Stimulated activated CD8-positive, alpha-beta memory T cell treated with anti-CD3 and anti-CD28 coated beads, Interleukin-12 subunit alpha, Interleukin-12 subunit beta, amount 100 ng/mL, for 24 hours (primary cell): ENCODE measurements around the gene CNTRL.

ENCODE experiments used
- DNase-seq: peaks from one replicate; pipeline ENCODE4 v3.0.0-alpha.2; 2020; ENCODE audit errors: extremely low read depth

The CNTRL gene

DNA sequence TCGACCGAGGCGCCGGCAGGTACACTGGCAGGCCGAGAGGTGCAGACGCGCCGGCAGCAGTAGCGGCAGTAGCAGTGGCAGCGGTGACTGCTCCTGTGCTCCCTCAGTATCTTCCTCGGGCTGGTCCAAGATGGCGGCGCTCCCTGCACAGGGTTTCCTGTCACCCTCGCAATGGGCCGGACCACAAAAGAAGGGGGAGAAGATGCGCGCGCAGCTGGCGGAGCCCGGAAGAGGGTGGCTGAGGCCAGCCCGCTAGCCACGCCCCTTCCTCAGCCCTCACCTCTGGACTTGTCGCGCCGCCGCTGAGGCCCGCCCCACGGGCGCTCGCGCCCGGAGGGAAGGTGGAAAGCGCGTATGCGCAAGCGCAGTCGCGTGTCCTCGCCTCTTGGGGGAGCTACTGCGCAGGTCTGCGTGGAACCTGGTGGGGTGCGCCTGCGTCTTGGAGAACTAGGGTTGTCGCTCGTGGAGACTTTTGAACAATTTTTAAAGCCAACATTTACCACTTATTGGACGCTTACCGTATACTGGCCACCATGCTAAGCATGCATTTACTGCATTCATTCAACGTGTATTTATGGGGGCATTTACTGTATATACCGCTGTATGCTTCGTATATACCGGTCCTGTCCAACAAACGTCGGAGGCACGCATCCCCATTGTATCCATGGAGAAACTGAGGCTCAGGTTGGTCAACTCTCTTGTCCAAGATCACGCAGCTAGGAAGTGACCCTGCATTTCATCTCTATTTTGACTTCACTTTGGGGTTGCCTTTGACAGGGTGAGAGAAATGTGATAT, 127.2 kb downstream of the CNTRL start, which contains the start of gene RAB14:
Gene RAB14, minus strand, starts transcription at position 132 of the 796 bp plus-strand sequence. CDS start 8,457 bp downstream, outside the sequence.
- DNase-seq: peak; percentile 100

DNA sequence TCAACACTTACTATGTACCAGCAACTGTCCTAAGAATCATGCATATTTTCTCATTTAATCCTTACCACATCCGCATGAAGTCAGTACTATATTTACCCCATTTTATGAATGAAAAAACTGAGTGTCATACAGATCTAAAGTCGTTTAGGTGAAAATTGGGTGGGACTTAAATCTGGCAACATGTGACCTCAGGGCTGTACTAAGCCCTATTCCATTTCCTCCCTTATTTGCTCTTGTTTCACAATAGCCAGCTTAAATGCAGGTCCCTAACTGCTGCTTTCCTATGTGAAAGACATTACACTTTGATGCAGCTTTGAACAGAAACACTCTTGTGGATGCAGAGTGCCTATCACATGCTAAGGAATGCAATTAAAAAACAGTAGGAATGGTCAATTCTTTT, 129.4 kb downstream of the CNTRL start:
- DNase-seq: no peak

DNA sequence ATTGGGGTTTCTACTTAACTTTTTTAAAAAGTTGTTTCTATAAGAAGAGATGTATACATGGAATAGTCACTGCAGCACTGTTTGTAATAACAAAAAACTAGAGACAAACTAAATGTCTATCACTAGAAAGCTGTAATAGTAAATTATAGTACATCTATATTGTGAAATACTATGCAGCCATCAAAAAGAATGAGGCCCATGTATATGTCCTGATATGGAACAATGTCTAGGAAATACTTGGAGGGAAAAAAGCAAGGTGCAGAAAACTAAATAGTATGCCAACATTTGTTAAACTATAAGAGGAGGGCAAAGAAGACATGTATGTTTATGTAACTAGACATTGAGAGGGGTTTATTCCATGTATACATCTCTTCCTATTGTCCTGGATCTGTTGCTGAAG, 129.9 kb downstream of the CNTRL start:
- DNase-seq: no peak

DNA sequence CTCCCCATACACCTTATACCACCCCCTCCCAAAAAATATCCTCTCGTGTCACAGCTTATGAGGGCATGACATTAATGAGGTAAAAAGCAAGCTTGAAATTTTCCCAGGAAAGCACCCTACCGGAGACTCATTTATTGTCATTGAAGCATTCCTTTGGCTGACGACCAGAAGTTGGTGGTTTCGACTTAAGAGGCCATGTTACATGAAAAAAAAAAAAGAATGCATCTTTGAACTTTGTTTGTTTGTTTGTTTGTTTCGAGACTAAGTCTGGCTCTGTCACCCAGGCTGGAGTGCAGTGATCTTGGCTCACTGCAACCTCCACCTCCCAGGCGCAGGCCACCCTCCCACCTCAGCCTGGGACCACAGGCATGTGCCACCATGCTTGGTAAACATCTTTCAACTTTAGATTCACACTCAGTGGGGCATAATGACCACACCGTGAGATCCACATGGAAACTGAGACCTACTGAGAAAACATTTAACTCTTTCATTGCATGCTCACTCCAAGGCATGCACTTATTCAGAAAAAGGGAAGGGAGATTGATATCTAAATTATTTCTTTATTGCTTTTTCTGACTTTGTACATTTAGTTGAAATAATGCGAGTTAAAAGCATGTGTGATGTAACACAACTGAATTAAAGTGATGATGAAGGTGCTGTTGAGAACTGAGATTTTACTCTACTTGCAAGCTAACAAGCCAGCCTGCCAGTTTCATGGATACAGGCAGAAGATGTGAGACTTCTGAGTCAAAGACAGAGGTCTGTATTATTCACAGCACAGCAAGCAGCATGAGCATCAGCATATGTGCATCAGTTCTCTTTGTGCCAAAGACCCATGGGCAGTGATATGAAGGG, 132.0 kb downstream of the CNTRL start:
- no peak for DNase-seq

DNA sequence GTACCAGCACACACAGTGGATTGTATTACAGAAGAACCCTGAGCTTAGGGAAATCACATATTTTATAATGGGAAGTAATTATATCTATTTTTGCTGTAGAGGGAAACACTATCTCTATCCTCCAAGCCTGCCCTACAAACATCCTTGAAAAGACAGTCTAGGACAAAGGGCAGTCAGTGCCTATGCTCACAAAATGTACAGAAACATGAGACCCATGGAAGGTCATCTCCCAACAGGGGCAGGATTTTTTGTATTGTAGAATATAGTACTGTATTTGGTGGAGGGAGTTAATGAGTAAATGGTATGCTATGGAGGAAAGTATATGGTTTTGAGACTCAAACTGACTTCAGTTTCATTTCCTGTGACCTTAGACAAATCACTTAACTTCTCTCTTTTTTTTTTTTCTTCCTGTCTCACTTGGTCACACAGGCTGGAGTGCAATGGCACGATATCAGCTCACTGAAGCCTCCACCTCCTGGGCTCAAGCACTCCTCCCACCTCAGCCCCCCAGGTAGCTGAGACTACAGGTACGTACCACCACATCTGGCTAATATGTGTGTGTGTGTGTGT, 132.7 kb downstream of the CNTRL start:
- DNase-seq: no peak

DNA sequence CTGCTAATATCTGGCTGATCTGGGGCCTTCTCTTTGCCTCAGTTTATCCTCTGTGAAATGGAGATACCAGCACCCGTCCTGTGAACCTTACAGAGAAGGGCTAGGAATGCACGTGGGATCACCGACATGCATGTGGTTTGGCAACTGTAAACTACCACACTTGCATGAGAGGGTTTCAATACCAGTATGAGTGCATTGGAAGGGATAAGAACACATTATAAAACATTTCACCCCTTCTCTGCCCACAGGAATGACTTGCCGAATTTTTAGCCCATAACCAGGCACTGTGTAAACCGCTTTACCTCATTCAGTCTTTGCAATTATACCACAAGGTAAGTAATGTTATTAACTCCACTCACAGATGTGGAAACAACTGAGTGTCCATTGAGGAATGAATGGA, 135.8 kb downstream of the CNTRL start:
- no peak for DNase-seq

DNA sequence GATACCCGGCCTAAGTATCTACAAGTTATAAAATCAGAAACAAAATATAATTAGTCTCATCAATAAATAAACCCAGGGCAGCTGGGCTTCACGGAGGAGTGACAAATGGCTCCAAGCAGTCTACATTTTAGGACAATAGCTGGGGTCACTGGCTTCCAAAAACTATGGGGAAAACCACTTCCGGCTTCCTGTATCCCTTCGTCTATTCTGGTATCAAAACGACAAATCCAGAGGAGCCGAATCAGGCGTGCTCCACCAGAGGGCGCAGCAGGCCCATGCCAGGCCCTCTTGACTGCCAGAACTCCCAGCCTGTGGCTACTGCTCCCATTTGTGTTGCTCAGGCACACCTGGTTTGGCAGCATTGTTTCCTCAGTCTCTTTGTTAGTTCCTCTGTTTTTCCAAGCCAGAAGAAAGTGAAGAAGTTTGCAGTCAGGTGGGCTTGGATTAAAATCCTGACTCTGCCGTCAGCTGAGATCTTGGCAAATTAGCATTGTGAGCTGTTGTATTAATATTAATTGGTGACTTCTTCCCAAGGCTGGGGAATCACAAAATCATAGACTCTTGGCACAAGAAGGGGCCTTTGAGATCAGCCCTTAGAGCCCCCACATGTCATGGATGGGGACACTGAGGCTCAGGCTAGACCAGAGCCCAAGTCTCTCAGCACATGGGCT, 138.5 kb downstream of the CNTRL start:
- DNase-seq: peak; percentile 17

DNA sequence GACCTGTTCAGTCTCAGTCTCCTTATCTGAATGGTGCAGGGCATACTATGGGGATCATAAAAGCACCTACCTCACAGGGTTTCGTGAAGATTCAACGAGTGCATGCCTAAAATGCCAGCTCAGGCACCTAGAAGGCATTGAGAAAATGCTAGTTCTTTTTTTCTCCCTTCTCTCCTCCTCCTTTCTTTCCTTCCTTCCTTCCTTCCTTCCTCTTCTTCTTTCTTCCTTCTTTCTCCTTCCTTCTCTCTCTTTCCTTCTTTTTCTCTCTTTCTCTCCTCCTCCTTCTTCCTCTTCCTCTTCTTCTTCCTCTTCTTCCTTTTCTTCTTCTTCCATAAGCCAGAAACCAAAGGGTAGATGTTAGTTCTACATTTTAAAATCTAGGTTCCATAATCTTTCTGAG, 139.2 kb downstream of the CNTRL start:
- DNase-seq: no peak

DNA sequence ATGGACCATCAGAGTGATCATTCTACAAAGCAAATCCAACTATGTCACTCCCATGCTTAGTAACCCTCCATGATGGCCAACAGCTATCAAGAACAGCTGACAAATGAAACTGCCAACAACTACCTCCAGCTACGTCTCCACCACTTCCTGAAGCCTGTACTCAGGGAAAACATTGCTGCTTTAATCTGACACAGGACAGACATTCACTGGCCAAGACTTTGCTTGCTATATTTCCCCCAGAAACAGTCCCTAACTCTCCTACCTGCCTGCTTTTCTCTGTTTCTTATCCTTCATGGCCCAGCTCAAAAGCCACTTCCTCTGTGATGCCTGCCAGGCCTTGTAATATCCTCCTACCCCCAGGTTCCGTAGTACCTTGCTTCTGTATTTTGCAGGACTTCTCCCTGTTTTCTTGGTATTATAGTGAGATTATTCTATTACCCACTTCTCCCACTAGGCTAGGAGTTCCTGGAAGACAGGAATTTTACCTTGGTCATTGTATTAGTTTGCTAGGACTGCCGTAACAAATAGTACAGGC, 141.6 kb downstream of the CNTRL start:
- DNase-seq: no peak

DNA sequence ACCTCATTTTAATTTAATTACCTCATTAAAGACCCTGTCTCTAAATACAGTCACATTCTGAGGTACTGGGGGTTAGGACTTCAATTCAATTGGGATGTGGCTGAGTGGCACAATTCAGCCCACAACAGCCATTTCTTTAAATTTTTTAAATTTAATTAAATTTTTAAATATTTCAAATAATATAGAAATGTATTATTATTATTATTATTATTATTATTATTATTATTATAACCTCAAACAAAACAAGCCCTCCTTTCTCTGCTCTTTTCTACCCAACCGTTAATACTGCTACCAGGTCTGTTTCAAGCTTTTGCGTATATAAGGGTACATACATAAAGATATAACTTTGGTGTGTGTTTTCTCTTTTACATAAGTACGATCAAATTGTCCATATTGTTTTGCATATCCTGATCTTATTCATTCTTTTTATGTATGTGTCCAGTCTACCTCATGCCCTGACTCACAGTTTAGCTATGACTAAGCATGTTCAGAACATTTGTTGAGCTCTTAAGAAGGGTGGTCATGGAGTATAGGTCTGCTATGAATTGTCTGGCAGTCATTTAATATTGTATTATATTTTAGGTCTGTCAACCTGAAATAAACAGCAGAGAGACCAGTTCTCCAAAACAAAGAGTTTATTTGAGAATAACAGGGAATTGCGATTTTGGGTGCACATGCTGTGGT, 143.0 kb downstream of the CNTRL start:
- DNase-seq: no peak

DNA sequence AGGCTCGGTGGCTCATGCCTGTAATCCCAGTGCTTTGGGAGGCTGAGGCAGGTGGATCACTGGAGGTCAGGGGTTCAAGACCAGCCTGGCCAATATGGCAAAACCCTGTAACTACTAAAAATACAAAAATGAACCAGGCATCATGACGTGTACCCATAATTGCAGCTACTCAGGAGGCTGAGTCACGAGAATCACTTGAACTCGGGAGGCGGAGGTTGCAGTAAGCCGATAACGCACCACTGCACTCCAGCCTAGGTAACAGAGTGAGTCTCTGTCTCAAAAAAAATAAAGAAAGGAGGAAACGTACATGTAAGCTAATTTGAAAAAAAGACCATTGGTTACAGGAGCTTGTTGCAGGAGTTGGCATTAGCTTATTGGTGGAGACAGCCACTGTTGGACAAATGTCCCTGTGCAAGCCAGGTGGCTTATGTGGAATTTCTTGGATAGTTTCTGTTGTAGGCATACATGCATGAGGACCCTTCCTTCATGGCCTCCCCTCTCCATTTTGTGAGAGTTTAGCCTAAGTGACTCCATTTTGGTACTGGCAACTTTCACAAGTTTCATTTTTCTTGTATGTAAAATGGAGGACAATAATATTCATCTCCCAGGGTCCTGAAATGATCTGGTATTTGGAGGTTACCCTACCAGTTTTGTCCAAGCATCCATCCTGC, 143.7 kb downstream of the CNTRL start:
- no peak for DNase-seq

DNA sequence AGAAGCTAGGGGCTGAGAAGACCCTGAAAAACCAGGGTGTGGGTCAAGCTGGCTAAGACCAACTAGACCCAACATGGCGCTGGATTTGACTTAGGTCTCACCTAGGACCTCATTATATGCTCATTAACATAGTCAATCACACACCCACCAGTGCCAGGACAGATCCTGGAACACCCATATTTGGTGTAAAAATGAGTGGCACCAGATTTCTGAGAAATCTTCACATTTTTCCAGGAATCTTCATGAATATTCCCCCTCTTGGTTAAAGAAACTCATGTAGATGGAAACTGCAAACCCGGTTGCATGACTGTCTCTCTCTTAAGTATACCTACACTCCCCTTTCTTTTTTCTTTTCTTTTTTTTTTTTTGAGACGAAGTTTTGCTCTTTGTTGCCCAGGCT, 144.8 kb downstream of the CNTRL start:
- DNase-seq: no peak

DNA sequence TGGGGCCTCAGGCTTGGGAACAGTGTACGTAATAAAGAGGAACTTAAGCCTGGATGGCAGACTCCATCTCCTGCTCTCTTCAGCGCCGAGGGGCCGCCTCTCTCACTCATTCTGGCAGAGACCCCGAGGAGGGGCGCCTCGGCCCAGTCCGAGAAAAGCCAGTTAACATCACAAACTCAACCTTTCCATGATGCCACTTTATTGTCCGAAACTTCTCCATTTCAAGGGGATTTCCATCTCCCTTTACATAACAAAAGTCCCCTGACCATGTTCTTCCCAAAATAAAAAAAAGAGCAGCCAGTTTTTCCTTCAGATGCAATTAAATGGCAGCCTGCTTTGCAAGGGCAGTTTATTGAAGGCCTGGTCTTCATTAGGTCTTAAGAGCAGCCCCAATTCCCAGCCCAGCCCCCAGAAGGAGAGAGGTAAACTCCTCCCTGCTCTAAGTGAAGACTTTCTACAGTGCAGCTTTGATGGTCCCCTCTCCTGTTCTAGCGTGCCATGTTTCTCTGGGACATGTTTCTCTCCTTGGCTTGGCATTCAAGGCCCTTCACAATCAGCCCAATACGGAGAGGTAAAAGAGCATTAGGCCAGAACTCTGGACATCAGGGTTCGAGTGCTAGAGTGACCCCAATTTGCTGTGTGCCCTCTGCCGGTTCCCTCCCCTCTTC, 146.4 kb downstream of the CNTRL start:
- no peak for DNase-seq

DNA sequence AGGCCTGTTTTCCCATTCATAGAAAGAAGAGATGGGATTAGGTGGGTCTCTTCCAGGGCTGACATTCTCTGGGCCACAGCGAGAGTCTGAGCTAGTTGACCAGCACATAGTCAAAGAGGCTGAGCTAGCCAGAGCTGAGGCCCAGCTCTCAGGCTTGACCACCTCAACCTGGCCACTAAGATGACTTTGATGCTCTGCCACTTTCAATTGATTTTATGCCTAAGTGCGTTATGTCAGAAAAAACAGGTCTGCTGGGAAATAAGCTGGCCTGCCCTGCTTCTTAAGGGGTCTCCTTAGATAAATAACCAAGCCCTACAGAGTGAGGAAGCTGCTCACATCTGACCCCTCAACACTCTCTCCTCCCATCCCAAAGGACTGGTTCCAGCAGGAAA, 146.9 kb downstream of the CNTRL start:
- DNase-seq: no peak

DNA sequence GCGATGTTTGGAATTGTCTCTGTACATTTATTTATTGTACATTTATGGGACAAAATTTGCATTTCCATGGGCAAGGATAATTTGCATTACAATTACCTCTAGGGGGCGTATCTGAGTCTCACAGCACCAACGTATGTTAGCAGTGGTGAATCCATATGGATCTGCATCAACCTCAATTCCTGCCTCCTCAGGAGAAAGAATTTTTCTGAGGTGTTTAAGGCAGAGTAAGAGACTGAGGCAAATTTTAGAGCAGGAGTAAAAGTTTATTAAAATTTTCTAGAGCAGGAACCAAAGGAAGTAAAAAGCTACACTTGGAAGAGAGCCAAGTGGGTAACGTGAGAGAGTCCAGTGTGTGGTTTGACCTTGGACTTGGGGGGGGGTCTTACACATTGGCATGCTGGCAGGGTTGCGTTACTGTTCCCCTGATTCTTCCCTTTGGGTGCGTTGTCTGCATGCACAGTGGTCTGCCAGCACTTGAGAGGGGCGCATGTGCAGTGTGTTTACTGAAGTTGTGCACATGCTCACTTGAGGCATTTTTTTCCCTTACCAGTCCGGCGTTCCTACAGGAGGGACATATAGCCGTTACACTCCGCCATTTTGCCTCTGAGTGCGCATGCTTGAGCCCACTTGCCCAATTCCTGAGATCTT, 147.9 kb downstream of the CNTRL start:
- DNase-seq: no peak

DNA sequence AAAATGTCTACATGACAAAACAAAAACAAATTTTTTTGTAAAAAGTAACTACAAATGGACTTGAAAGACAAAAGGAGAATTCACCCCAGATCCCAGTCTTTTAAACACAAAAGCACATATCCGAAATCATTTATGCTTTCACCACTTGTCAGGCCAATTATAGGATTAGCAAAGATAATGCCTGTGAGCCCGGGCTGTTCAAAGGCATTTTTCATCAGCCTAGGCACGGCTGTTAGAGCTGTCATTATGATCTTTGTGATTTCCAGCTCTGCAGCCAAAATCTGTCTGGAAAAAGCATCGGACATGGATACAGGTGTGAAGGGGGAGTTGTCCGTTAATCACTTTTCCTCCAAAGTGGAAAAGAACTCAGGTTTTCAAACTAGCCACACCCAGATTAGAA, 150.5 kb downstream of the CNTRL start:
- no peak for DNase-seq

DNA sequence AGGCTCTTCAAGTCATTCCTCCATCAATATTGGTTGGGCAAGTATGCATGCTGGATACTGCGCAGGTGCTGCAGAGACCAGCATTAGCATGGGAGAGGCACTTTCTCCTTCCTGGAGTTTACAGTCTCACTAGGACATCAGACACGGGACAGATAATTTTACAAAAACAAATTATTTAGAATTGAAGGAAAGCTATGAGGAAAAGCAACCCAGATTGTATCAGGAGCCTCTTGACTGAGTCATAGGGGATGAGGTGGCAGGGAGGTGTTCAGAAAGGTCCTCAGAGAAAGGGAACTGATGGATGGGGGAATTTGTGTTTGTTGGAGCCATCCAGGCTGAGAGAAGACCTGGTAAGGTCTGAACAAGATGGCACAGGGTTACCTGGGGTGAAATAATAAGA, 151.4 kb downstream of the CNTRL start:
- DNase-seq: no peak
